Suprapubic skin (tissue), 4 donors: ENCODE measurements around the gene HS6ST1. TPM values are rescaled to one million over a fixed set of nuclear protein-coding genes. Genes with fewer than 3 reads are reported as not detected.
A peak's percentile ranks its signal among the peaks of the same experiment; 100 is the strongest.

Source experiments
- DNase-seq, 2 donors: peaks; one replicate each; pipeline ENCODE4 v3.0.0-alpha.2; 2019; ENCODE audit warnings: low spot score in 2 of 2
- H3K27ac ChIP-seq: fragments of 200-600 bp; sonication (generic); one replicate; pipeline ENCODE4 v1.5.1; 2019
- H3K27me3 ChIP-seq: fragments of 200-600 bp; sonication (generic); one replicate; pipeline ENCODE4 v1.5.1; 2019
- H3K36me3 ChIP-seq: fragments of 200-600 bp; sonication (generic); one replicate; pipeline ENCODE4 v1.5.1; 2019
- H3K4me1 ChIP-seq: fragments of 200-600 bp; sonication (generic); one replicate; pipeline ENCODE4 v1.5.1; 2019
- H3K4me3 ChIP-seq: fragments of 200-600 bp; sonication (generic); one replicate; pipeline ENCODE4 v1.5.1; 2019; ENCODE audit warnings: mild to moderate bottlenecking
- H3K9me3 ChIP-seq: fragments of 200-600 bp; sonication (generic); one replicate; pipeline ENCODE4 v1.5.1; 2019
- EP300 ChIP-seq: sonication (generic); formaldehyde crosslinking; IDR thresholded peaks from one replicate; pipeline ENCODE4 v1.6.1; 2017; ENCODE audit warnings: antibody characterized with exemption
- POLR2A ChIP-seq, 2 donors: fragments of 450-650 bp; IDR thresholded peaks; one replicate each; pipeline ENCODE4 v1.6.1; 2017; ENCODE audit warnings: antibody characterized with exemption in 2 of 2, mild to moderate bottlenecking in 2 of 2, moderate library complexity in 2 of 2
- POLR2AphosphoS5 ChIP-seq, 3 donors: sonication (generic); formaldehyde crosslinking; IDR thresholded peaks; one replicate each; pipeline ENCODE4 v1.6.1; 2017; ENCODE audit warnings: antibody characterized with exemption in 3 of 3
- WGBS: methylation state at CpG from one replicate; pipeline ENCODE4 v1.1.5; 2018; 5-methylcytosine and 5-hydroxymethylcytosine counted together
- total RNA-seq, 4 donors: library from RNA; depleted of rRNA; stranded (reverse); fragments of >200 nt; gene quantifications; one replicate each; pipeline ENCODE4 v1.1.0, GENCODE V29; 2016
- TF ChIP-seq, protein P1 (sequence below), 2 donors: fragments of 200-600 bp in 1 of 2; fragments of 450-650 bp in 1 of 2; sonication (generic) in 1 of 2; IDR thresholded peaks; one replicate each; pipeline ENCODE4 v1.5.1; 2016 to 2019; ENCODE audit warnings: antibody characterized with exemption in 2 of 2, mild to moderate bottlenecking in 1 of 2, moderate library complexity in 1 of 2

The HS6ST1 gene
- total RNA-seq, 4 donors from 2014 or later = 55.7 to 75.0 (median 67.3) TPM

DNA sequence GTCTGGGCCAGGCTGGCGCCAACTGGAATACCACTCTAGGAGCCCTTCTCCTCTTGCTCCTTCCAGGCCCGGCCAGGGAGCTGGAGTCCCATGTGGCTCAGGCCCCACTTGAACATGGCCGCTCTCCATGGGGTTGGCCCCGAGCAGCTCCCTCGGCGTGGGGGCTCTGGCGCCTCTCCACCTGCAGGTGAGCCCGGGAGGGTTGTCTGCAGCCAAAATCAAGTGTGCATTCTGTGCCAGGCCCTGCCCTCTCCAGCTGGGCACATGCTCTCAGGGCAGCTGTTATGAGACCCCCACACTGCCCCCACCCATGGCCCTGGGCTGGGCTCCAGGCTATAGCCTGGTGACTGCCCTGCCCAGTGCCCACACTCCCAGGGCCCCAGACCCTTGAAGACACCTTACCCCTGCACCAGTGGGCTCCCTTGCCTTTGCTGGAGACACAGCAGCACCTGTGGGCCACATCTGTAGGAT, 45.8 kb upstream of the HS6ST1 start:
- H3K36me3 ChIP-seq = no peaks in the 10 kb centered on the region
- no peaks in the 10 kb centered on the region for H3K9me3 ChIP-seq
- H3K27ac ChIP-seq = no peak overlapping the region
- no peak overlapping the region for H3K4me3 ChIP-seq
- WGBS = 86% methylated on average over 7 of the region's 8 CpGs
- peak in 1 of 2 donors; percentile 50 for DNase-seq
- no peaks in the 10 kb centered on the region for H3K27me3 ChIP-seq
- TF ChIP-seq, protein P1, sequence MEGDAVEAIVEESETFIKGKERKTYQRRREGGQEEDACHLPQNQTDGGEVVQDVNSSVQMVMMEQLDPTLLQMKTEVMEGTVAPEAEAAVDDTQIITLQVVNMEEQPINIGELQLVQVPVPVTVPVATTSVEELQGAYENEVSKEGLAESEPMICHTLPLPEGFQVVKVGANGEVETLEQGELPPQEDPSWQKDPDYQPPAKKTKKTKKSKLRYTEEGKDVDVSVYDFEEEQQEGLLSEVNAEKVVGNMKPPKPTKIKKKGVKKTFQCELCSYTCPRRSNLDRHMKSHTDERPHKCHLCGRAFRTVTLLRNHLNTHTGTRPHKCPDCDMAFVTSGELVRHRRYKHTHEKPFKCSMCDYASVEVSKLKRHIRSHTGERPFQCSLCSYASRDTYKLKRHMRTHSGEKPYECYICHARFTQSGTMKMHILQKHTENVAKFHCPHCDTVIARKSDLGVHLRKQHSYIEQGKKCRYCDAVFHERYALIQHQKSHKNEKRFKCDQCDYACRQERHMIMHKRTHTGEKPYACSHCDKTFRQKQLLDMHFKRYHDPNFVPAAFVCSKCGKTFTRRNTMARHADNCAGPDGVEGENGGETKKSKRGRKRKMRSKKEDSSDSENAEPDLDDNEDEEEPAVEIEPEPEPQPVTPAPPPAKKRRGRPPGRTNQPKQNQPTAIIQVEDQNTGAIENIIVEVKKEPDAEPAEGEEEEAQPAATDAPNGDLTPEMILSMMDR (IDR thresholded peaks at IDR 0.05) = no peak
- TF ChIP-seq EP300 (no peak), POLR2A (IDR thresholded peaks at IDR 0.05) (no peak), POLR2AphosphoS5 (IDR thresholded peaks at IDR 0.05) (no peak)
- peaks cover 14% of the 10 kb centered on the region for H3K4me1 ChIP-seq

DNA sequence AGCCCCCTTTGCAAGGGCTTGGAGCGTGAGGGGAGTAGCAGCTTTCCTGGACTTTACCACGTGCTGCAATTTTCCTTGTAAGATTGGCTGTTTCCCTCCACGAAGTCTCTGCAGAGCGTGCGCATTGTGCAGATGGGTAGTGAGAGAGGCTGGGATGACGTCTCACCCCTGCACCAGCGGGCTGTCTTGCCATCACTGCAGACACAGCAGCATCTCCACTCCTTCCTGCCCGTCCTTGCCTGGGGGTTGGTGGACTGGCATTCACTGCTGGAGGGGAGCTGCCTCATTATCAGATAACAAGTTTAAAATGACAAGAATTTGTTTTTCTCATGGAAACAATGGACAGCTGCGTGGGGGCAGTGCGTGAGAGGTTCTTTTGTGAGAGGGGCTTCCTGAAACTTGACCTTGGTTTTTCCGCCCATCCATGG, 45.3 kb upstream of the HS6ST1 start:
- no peak overlapping the region for H3K27ac ChIP-seq
- no peak overlapping the region for H3K4me3 ChIP-seq
- TF ChIP-seq, protein P1 (IDR thresholded peaks at IDR 0.05) = no peak
- TF ChIP-seq POLR2AphosphoS5 (IDR thresholded peaks at IDR 0.05) = no peak
- TF ChIP-seq EP300 = no peak
- no peak for TF ChIP-seq POLR2A (IDR thresholded peaks at IDR 0.05)
- H3K4me1 ChIP-seq = peaks cover 9% of the 10 kb centered on the region
- no peaks in the 10 kb centered on the region for H3K27me3 ChIP-seq
- no peak for DNase-seq
- 96% methylated on average over 11 of the region's 11 CpGs for WGBS
- H3K9me3 ChIP-seq = no peaks in the 10 kb centered on the region
- no peaks in the 10 kb centered on the region for H3K36me3 ChIP-seq

DNA sequence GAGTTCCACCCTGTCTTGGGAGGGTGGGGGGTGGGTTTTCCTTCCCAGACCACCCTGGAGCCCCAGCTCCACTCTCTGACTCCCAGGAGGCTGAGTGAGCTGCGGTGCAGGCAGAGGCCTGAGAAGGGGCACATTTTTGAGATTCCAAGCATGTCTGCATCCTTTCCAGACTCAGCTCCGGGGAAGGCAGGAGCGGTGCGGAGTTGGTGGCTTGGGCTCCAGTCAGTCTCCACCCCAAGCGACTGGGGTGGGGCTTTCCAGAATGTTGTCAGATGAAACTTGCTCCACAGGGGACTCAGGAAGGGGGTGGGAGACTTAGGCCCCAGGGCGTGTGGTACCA, 44.2 kb upstream of the HS6ST1 start:
- no peak for TF ChIP-seq POLR2AphosphoS5 (IDR thresholded peaks at IDR 0.05)
- no peak for TF ChIP-seq POLR2A (IDR thresholded peaks at IDR 0.05)
- no peak for TF ChIP-seq EP300
- 25% methylated on average over 1 of the region's 6 CpGs for WGBS
- Histone ChIP-seq H3K9me3 (no peaks in the 10 kb centered on the region), H3K27me3 (no peaks in the 10 kb centered on the region), H3K36me3 (no peaks in the 10 kb centered on the region), H3K27ac (no peak overlapping the region), H3K4me1 (peaks cover 5% of the 10 kb centered on the region), H3K4me3 (no peak overlapping the region)
- DNase-seq = peak in 1 of 2 donors; percentile 63

DNA sequence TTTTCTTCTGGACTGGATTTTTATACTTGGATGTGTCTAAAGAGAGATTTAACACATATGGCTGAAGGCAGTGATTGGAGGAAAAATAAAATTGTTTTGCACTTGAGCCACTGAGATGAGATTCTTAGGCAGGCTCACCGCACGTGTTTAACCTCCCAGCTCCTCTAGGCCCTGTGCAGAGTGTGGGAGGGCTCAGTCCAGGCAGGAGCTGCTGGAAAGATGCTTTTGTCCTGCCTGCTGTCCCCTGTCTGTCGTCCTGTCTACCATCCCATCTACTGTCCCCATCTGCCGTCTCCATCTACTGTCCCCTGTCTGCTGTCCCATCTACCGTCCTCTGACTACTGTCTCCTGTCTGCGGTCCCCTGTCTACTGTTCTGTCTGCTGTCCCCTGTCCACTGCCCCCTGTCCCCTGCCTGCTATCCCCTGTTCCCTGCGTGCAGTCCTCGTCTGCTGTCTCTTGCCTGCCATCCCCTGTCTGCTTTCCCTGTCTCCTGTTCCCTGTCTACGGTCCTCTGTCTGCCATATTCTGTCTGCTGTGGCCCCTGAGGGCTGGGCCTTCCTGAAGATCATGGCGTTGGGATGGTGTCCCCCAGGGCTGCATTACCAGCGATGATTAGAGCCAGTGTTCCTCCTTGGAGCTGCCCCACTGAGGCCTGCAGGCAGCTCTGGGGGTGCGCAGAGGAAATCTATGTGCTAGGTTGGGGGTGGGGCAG, 43.7 kb upstream of the HS6ST1 start:
- no peak overlapping the region for H3K4me3 ChIP-seq
- H3K4me1 ChIP-seq = peaks cover 5% of the 10 kb centered on the region
- H3K27ac ChIP-seq = no peak overlapping the region
- no peaks in the 10 kb centered on the region for H3K9me3 ChIP-seq
- no peak for DNase-seq
- H3K36me3 ChIP-seq = no peaks in the 10 kb centered on the region
- WGBS = 83% methylated on average over 12 of the region's 12 CpGs
- TF ChIP-seq, protein P1 (IDR thresholded peaks at IDR 0.05) = no peak
- TF ChIP-seq EP300 (no peak), POLR2AphosphoS5 (IDR thresholded peaks at IDR 0.05) (no peak), POLR2A (IDR thresholded peaks at IDR 0.05) (no peak)
- H3K27me3 ChIP-seq = no peaks in the 10 kb centered on the region

DNA sequence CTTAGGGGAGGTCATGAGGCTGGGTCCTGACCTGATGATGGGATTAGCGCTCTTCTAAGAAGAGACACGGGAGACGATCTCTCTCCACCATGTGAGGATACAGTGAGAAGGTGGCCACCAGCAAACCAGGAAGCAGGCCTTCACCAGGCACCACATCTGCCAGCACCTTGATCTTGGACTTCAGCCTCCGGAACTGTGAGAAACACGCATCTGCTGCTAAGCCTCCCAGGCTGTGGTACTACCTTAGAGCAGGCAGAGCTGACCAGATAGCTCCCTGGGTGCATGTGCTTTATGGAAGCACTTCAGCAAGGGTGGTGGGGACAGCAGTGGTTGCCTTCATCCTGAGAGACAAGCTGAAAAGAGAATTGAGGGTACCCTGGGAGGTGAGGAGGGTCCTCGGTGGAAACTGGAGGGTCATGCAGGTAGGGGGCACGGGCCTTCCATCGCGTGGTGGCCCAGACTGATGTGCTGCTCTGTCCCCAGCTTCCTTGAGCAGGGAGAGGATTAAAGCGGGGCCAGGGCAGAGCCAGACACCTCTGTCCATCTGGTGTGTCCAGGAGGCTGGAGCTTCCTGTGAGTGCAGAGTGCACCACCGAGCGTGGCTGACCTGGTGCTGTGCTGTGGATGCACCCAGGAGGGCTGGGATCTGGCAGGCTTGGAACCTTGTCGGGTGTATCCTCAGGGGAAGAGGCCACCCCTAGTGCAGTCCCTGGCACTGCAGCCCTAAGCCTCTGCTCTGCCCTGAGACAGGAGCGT, 42.9 kb upstream of the HS6ST1 start:
- no peak overlapping the region for H3K27ac ChIP-seq
- no peak for DNase-seq
- TF ChIP-seq POLR2A (IDR thresholded peaks at IDR 0.05) = no peak
- no peak for TF ChIP-seq EP300
- no peak for TF ChIP-seq POLR2AphosphoS5 (IDR thresholded peaks at IDR 0.05)
- TF ChIP-seq, protein P1 (IDR thresholded peaks at IDR 0.05) = no peak
- peaks cover 5% of the 10 kb centered on the region for H3K4me1 ChIP-seq
- no peaks in the 10 kb centered on the region for H3K27me3 ChIP-seq
- H3K9me3 ChIP-seq = no peaks in the 10 kb centered on the region
- WGBS = 94% methylated on average over 12 of the region's 14 CpGs
- H3K36me3 ChIP-seq = no peaks in the 10 kb centered on the region
- H3K4me3 ChIP-seq = no peak overlapping the region
